A673 (cell line): ENCODE data around the gene AP4S1. TPM values are rescaled to one million over a fixed set of nuclear protein-coding genes. Genes with fewer than 3 reads are reported as not detected.

Experiments
- BruUV-seq: library from RNA; stranded (reverse); fragments of 400-500 nt; replicated peaks from 2 replicates; lab custom pipeline; 2021; lab: Mats Ljungman, UMichigan
- CTCF ChIA-PET: fragments of 300-600 bp; sonication (Branson Sonifier 250); formaldehyde crosslinking; loops from one replicate; lab custom pipeline; 2022; ENCODE audit warnings: antibody characterized with exemption; lab: Charles Lee
- POLR2A ChIA-PET: fragments of 300-600 bp; sonication (Branson Sonifier 250); formaldehyde crosslinking; loops from one replicate; lab custom pipeline; 2022; ENCODE audit warnings: antibody characterized with exemption; ENCODE audit not compliant: low non-redundant PET; lab: Charles Lee
- DNase-seq: peaks from one replicate; pipeline ENCODE4 v3.0.0-alpha.2; 2015; ENCODE audit warnings: low spot score
- H3K27ac ChIP-seq: fragments of 200-600 bp; sonication (generic); 2 replicates; pipeline ENCODE4 v1.5.1; 2016; ENCODE audit warnings: mixed run types, low read depth, mild to moderate bottlenecking, mixed read lengths, antibody characterized with exemption, low read length; ENCODE audit not compliant: poor library complexity, severe bottlenecking
- H3K27me3 ChIP-seq: fragments of 200-600 bp; sonication (generic); replicated peaks from 2 replicates; pipeline ENCODE4 v1.6.1; 2017; ENCODE audit warnings: mixed run types, low read depth, mild to moderate bottlenecking, mixed read lengths, antibody characterized with exemption, low read length; ENCODE audit not compliant: insufficient read depth, poor library complexity
- H3K36me3 ChIP-seq: fragments of 200-600 bp; sonication (generic); 2 replicates; pipeline ENCODE4 v1.6.1; 2016; ENCODE audit warnings: mixed run types, mild to moderate bottlenecking, mixed read lengths, antibody characterized with exemption, low read length; ENCODE audit not compliant: insufficient read depth, poor library complexity, severe bottlenecking
- H3K4me1 ChIP-seq: fragments of 200-600 bp; sonication (generic); 2 replicates; pipeline ENCODE4 v1.6.1; 2017; ENCODE audit warnings: mixed run types, mild to moderate bottlenecking, mixed read lengths, antibody characterized with exemption, low read length; ENCODE audit not compliant: insufficient read depth, poor library complexity, severe bottlenecking
- H3K4me3 ChIP-seq: fragments of 200-600 bp; sonication (generic); 2 replicates; pipeline ENCODE4 v1.5.1; 2016; ENCODE audit warnings: low read depth, mixed run types, mild to moderate bottlenecking, mixed read lengths, low read length; ENCODE audit not compliant: poor library complexity, severe bottlenecking
- H3K9me3 ChIP-seq: fragments of 200-600 bp; sonication (generic); 2 replicates; pipeline ENCODE4 v1.6.1; 2016; ENCODE audit warnings: mixed run types, low read depth, mild to moderate bottlenecking, mixed read lengths, antibody characterized with exemption, low read length; ENCODE audit not compliant: poor library complexity, severe bottlenecking
- EZH2 ChIP-seq: fragments of 200-600 bp; sonication (generic); IDR thresholded peaks from 2 replicates; pipeline ENCODE4 v1.6.1; 2017; ENCODE audit warnings: borderline replicate concordance, low read depth, mild to moderate bottlenecking, mixed read lengths, antibody characterized with exemption, low read length; ENCODE audit not compliant: poor library complexity, severe bottlenecking
- intact Hi-C: fragments of 100-400 bp; cut with micrococcal nuclease; formaldehyde crosslinking; loops from one replicate; pipeline ENCODE4 v1.10.0; 2022; ENCODE audit not compliant: unreplicated experiment
- total RNA-seq: library from RNA; stranded (reverse); gene quantifications from 2 replicates; pipeline ENCODE4 v1.2.3, GENCODE V29; 2021
- TF ChIP-seq, protein P1 (sequence below): fragments of 300-800, 200-600 bp; sonication (generic); conservative IDR thresholded peaks from 2 replicates; pipeline ENCODE4 v1.5.1; 2017; ENCODE audit warnings: low read depth, mild to moderate bottlenecking, antibody characterized with exemption, low read length, moderate library complexity, mixed read lengths

Gene AP4S1
- total RNA-seq, 1 experiment from 2014 or later, result 8.6 TPM

DNA sequence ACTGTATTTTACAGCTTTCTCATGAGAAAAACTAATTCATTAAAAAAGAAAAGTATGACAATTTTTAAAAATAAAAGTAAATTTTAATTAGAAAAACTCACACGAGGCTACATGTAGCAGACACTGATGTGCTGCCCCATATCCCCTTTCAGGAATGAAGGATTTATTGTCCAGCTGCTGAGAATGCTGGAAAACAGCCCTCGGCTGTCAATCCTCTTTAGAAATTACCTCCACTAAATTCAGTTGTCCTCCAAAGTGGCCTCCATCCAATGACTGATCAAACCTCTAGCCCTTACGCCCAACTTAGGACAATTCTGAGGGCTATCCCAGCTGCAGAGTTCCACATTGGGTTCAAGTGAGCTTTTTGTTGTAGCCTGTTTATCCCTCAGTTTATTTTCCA, 29.8 kb upstream of the AP4S1 start:
- Histone ChIP-seq H3K4me1 (peaks cover 24% of the 10 kb centered on the region), H3K4me3 (no peak overlapping the region), H3K27ac (no peak overlapping the region), H3K27me3 (no peaks in the 10 kb centered on the region), H3K36me3 (no peaks in the 10 kb centered on the region), H3K9me3 (peaks cover 23% of the 10 kb centered on the region)
- no peak for TF ChIP-seq EZH2
- TF ChIP-seq, protein P1, sequence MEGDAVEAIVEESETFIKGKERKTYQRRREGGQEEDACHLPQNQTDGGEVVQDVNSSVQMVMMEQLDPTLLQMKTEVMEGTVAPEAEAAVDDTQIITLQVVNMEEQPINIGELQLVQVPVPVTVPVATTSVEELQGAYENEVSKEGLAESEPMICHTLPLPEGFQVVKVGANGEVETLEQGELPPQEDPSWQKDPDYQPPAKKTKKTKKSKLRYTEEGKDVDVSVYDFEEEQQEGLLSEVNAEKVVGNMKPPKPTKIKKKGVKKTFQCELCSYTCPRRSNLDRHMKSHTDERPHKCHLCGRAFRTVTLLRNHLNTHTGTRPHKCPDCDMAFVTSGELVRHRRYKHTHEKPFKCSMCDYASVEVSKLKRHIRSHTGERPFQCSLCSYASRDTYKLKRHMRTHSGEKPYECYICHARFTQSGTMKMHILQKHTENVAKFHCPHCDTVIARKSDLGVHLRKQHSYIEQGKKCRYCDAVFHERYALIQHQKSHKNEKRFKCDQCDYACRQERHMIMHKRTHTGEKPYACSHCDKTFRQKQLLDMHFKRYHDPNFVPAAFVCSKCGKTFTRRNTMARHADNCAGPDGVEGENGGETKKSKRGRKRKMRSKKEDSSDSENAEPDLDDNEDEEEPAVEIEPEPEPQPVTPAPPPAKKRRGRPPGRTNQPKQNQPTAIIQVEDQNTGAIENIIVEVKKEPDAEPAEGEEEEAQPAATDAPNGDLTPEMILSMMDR, result no peak
- ChIA-PET CTCF (no interaction called here), POLR2A (interaction anchor here (0.7 kb wide), 1 partner anchor 12 kb away, joined by 7 read pairs; no protein-coding TSS in a partner anchor)
- BruUV-seq, result no TSS peak
- intact Hi-C loops, result no loop called here
- DNase-seq, result no peak

DNA sequence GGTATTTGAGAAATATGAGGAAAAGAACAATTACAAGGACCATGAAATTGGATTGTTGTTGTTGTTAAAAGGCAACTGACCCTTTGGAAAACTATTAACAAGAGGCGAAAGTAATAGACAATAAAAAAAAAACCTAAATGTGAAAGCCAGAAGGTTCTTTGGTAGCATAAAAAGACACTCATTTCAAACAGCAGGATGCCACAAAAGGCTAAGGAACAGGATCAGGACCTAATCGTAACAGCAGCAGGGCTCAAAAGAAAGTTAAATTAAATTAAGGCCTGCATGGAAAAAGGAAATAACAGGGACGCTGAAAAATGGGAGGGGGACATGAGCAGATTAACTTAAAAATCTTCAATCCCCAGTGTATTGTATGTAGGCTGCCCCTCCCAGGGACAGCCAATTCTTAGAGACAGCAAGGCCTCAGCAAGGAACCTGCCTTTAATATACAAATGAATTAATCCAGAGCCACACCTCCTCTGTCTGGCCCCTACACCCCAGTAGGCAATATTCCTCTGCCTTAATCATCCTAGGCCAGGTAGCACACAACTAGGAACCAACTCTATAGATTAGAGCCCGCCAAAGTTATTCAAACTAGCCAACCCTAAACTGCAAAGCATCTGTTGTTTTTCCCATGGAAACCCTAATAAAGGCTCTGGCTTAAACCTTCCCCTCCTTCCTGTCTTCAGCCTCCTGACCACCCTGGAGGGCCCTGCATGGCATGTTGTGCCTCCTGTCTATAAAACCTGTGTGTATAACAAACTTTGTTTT, 28.4 kb upstream of the AP4S1 start:
- Histone ChIP-seq H3K4me3 (no peak overlapping the region), H3K27me3 (no peaks in the 10 kb centered on the region), H3K9me3 (peaks cover 23% of the 10 kb centered on the region), H3K36me3 (no peaks in the 10 kb centered on the region), H3K4me1 (peaks cover 17% of the 10 kb centered on the region), H3K27ac (no peak overlapping the region)
- BruUV-seq, result no TSS peak
- CTCF ChIA-PET, result interaction anchor here (0.7 kb wide), 1 partner anchor 234 kb away, joined by 3 read pairs; no protein-coding TSS in a partner anchor
- TF ChIP-seq EZH2, result no peak
- TF ChIP-seq, protein P1, result no peak
- intact Hi-C loops, result no loop called here
- POLR2A ChIA-PET, result no interaction called here
- DNase-seq, result peak; percentile 21

DNA sequence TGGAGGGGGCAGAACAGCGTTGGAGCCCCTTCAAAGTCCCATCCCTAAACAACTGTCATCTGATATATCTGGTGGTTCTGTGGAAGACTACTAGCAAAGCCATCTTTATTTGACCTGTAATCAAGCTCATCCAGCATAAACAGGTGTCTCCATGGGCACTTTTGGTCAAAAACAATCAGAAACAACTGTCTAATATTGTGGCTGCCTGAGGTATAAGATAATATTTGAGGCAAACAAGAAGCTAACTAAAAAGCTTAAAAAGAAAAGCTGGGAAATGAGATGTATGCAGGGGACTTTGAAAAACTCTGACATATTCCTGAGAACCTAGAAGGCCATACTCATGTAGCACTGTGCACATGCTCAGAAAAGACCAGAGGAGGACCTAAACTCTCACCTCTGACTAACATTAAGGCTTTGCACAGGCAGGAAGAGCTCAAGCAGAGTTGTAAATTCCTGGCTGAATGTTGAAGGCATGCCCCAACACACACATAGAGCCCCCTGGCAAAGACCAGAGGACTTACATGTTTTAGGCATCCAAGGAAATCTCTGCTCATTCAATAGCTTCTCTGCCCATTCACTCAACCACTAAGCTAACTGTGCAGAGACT, 27.2 kb upstream of the AP4S1 start:
- Histone ChIP-seq H3K36me3 (no peaks in the 10 kb centered on the region), H3K4me1 (peaks cover 17% of the 10 kb centered on the region), H3K9me3 (peaks cover 23% of the 10 kb centered on the region), H3K27me3 (no peaks in the 10 kb centered on the region), H3K4me3 (no peak overlapping the region), H3K27ac (no peak overlapping the region)
- TF ChIP-seq, protein P1, result no peak
- no peak for TF ChIP-seq EZH2
- intact Hi-C loops, result no loop called here
- no TSS peak for BruUV-seq
- DNase-seq, result no peak
- CTCF ChIA-PET, result no interaction called here
- POLR2A ChIA-PET, result no interaction called here
